HepG2 (cell line): ENCODE data around the gene ASIC3. TPM values are rescaled to one million over a fixed set of nuclear protein-coding genes. Genes with fewer than 3 reads are reported as not detected.

ENCODE experiments used
- ARID2 ChIP-seq: sonication (generic); formaldehyde crosslinking; IDR thresholded peaks from 2 replicates; pipeline ENCODE4 v1.8.1; 2022; ENCODE audit warnings: mild to moderate bottlenecking, missing genetic modification reagents, borderline replicate concordance
- EP300 ChIP-seq, 3 experiments: sonication (generic) in 1 of 3; formaldehyde crosslinking in 1 of 3; IDR thresholded peaks; 2 replicates each; pipeline versions ENCODE4 v1.5.1 to v1.6.1; 2011 to 2020; ENCODE audit warnings: low read depth in 2 of 3, low read length in 2 of 3, borderline replicate concordance in 1 of 3, improper control_type of control experiment in 1 of 3, mild to moderate bottlenecking in 1 of 3, missing genetic modification reagents in 1 of 3, moderate library complexity in 1 of 3
- GABPA ChIP-seq, 2 experiments: IDR thresholded peaks; 2 replicates each; pipeline ENCODE4 v1.6.1; 2011 to 2016; ENCODE audit warnings: low read depth in 2 of 2, low read length in 1 of 2, missing biosample characterization in 1 of 2, missing genetic modification characterization in 1 of 2
- HINFP ChIP-seq: sonication (generic); formaldehyde crosslinking; IDR thresholded peaks from 2 replicates; pipeline ENCODE4 v1.4.0; 2020; ENCODE audit warnings: low read depth, mild to moderate bottlenecking, missing genetic modification reagents
- HMG20A ChIP-seq: IDR thresholded peaks from 2 replicates; pipeline ENCODE4 v1.6.1; 2016; ENCODE audit warnings: borderline replicate concordance
- HNF4G ChIP-seq, 2 experiments: sonication (generic) in 1 of 2; formaldehyde crosslinking in 1 of 2; IDR thresholded peaks; 2 replicates each; pipeline versions ENCODE4 v1.4.0 to v1.6.1; 2011 to 2020; ENCODE audit warnings: borderline replicate concordance in 2 of 2, low read depth in 2 of 2, mild to moderate bottlenecking in 2 of 2, low read length in 1 of 2, missing genetic modification reagents in 1 of 2, moderate library complexity in 1 of 2
- JUNB ChIP-seq: sonication (generic); formaldehyde crosslinking; IDR thresholded peaks from 2 replicates; pipeline ENCODE4 v1.8.0; 2022; ENCODE audit warnings: missing genetic modification reagents, mild to moderate bottlenecking, borderline replicate concordance
- MLXIP ChIP-seq: sonication (generic); formaldehyde crosslinking; IDR thresholded peaks from 2 replicates; pipeline ENCODE4 v1.9.0; 2021; ENCODE audit warnings: missing genetic modification reagents, borderline replicate concordance
- TCF7 ChIP-seq: sonication (generic); IDR thresholded peaks from 2 replicates; pipeline ENCODE4 v1.6.1; 2016; ENCODE audit warnings: antibody characterized with exemption, low read depth
- U2AF2 ChIP-seq: fragments of 200-400 bp; formaldehyde crosslinking; IDR thresholded peaks from 2 replicates; pipeline ENCODE4 v1.6.1; 2017; ENCODE audit warnings: low read depth, mild to moderate bottlenecking, low read length
- ZNF207 ChIP-seq: fragments of 450-650 bp; IDR thresholded peaks from 2 replicates; pipeline ENCODE4 v1.6.1; 2016; ENCODE audit warnings: antibody characterized with exemption, borderline replicate concordance
- ZNF296 ChIP-seq: sonication (generic); formaldehyde crosslinking; conservative IDR thresholded peaks from 2 replicates; pipeline ENCODE4 v1.5.0; 2020; ENCODE audit warnings: mild to moderate bottlenecking, missing genetic modification reagents
- ZNF678 ChIP-seq: sonication (generic); formaldehyde crosslinking; IDR thresholded peaks from 2 replicates; pipeline ENCODE4 v1.4.0; 2020; ENCODE audit warnings: mild to moderate bottlenecking, missing genetic modification reagents
- ZSCAN5A ChIP-seq: sonication (generic); formaldehyde crosslinking; IDR thresholded peaks from 2 replicates; pipeline ENCODE4 v1.8.0; 2022; ENCODE audit warnings: mild to moderate bottlenecking, missing genetic modification reagents, borderline replicate concordance
- polyA plus RNA-seq, 8 experiments: library from polyadenylated mRNA; depleted of rRNA in 3 of 8; stranded (reverse) in 7 of 8; unstranded in 1 of 8; fragments of >200 nt; fragmentation: Illumina TruSeq in 4 of 8; extraction: Trizol in 4 of 8; gene quantifications; 2 replicates each; pipeline versions ENCODE4 v1.2.1 to v1.2.3, GENCODE V29; 2011 to 2016; ENCODE audit warnings: low read depth in 4 of 8, missing spikeins in 1 of 8, mixed read lengths in 1 of 8; ENCODE audit not compliant: insufficient read depth in 1 of 8
- total RNA-seq, 5 experiments: library from RNA; depleted of rRNA; stranded (reverse); fragments of >200 nt; fragmentation: Illumina TruSeq; extraction: Trizol; gene quantifications; 2 replicates each; pipeline ENCODE4 v1.2.3, GENCODE V29; 2016; ENCODE audit warnings: low read depth in 1 of 5
- TF ChIP-seq, protein P1 (sequence below): sonication (generic); formaldehyde crosslinking; IDR thresholded peaks from 2 replicates; pipeline ENCODE4 v1.5.0; 2020; ENCODE audit warnings: missing genetic modification reagents
- TF ChIP-seq, protein P2 (sequence below): sonication (generic); formaldehyde crosslinking; IDR thresholded peaks from 2 replicates; pipeline ENCODE4 v1.5.0; 2020; ENCODE audit warnings: missing genetic modification reagents
- TF ChIP-seq, protein P3 (sequence below): sonication (generic); formaldehyde crosslinking; IDR thresholded peaks from 2 replicates; pipeline ENCODE4 v1.4.0; 2020; ENCODE audit warnings: mild to moderate bottlenecking, missing genetic modification reagents

ASIC3 gene
- total and polyA plus RNA-seq, 2 of the 13 experiments (the other 11 are each of a cell fraction or from before 2014, with no cell fraction given): 0.51 TPM; not detected in 1

DNA sequence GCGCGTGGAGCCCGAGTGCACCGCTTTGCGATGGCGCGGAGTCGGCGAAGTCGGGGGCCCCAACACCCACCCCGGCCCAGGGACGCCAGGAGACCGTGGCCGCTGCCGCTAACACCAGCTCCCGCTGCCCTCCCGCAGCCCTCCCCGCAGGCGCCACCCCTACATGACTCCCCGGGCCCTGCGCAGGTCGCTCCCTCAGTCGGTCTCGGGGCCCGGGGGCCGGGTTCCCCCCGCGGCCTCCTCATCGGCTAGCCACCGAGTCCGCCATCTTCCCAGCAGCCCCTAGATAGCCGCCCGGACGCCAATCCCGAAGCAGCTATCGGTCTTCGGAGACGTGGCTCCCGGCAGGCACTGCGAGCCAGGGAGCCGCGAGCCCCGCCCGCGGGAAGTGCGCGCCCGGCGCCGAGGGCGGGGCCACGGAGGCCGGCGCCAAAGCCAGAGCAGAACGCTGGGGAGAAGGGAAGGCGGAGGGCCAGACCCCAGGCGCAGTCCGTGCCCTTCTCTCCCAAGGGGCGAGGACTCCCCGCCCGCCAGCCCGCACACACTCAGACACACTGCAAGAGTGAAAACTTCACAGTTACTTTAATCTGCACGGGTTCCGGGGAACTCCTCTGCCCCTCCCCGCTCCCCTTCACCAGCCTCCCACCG is 32.3 kb downstream of the ASIC3 start, which contains the start of gene FASTK (continued):
- no peak for TF ChIP-seq ZNF296
- TF ChIP-seq, protein P1, sequence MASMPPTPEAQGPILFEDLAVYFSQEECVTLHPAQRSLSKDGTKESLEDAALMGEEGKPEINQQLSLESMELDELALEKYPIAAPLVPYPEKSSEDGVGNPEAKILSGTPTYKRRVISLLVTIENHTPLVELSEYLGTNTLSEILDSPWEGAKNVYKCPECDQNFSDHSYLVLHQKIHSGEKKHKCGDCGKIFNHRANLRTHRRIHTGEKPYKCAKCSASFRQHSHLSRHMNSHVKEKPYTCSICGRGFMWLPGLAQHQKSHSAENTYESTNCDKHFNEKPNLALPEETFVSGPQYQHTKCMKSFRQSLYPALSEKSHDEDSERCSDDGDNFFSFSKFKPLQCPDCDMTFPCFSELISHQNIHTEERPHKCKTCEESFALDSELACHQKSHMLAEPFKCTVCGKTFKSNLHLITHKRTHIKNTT: no peak
- no peak for TF ChIP-seq ZNF207
- no peak for TF ChIP-seq ZSCAN5A (CRISPR knock-in tag)
- TF ChIP-seq, protein P2, sequence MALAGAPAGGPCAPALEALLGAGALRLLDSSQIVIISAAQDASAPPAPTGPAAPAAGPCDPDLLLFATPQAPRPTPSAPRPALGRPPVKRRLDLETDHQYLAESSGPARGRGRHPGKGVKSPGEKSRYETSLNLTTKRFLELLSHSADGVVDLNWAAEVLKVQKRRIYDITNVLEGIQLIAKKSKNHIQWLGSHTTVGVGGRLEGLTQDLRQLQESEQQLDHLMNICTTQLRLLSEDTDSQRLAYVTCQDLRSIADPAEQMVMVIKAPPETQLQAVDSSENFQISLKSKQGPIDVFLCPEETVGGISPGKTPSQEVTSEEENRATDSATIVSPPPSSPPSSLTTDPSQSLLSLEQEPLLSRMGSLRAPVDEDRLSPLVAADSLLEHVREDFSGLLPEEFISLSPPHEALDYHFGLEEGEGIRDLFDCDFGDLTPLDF: 0 out of 2 replicates have a peak, but pooled peaks have one; percentile 59
- 0 out of 2 replicates have a peak, but pooled peaks have one; percentile 49 for TF ChIP-seq ARID2
- TF ChIP-seq HMG20A (CRISPR knock-in tag): no peak
- no peak for TF ChIP-seq GABPA (IDR thresholded peaks at IDR 0.05; ENCODE audit: low read depth, low read length)
- TF ChIP-seq GABPA (CRISPR knock-in tag; IDR thresholded peaks at IDR 0.05; ENCODE audit: low read depth): peak; percentile 40; the same call in 1 of the 2 replicates
- no peak for TF ChIP-seq HINFP (CRISPR knock-in tag)
- TF ChIP-seq EP300 (IDR thresholded peaks at IDR 0.05; ENCODE audit: low read depth in 2 of 2, low read length in 2 of 2): peak in 1 of 2 experiments; percentile 20; a peak in 1 of 4 replicates
- no peak for TF ChIP-seq EP300 (CRISPR knock-in tag; IDR thresholded peaks at IDR 0.05; ENCODE audit: borderline replicate concordance)
- no peak for TF ChIP-seq MLXIP (CRISPR knock-in tag)
- TF ChIP-seq U2AF2: no peak
- peak; percentile 59; the same call in 1 of the 2 replicates for TF ChIP-seq ZNF678 (CRISPR knock-in tag)
- TF ChIP-seq, protein P3, sequence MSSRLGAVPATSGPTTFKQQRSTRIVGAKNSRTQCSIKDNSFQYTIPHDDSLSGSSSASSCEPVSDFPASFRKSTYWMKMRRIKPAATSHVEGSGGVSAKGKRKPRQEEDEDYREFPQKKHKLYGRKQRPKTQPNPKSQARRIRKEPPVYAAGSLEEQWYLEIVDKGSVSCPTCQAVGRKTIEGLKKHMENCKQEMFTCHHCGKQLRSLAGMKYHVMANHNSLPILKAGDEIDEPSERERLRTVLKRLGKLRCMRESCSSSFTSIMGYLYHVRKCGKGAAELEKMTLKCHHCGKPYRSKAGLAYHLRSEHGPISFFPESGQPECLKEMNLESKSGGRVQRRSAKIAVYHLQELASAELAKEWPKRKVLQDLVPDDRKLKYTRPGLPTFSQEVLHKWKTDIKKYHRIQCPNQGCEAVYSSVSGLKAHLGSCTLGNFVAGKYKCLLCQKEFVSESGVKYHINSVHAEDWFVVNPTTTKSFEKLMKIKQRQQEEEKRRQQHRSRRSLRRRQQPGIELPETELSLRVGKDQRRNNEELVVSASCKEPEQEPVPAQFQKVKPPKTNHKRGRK (CRISPR knock-in tag): no peak
- no peak for TF ChIP-seq HNF4G (IDR thresholded peaks at IDR 0.05; ENCODE audit: borderline replicate concordance, low read depth, low read length)
- no peak for TF ChIP-seq HNF4G (CRISPR knock-in tag; IDR thresholded peaks at IDR 0.05; ENCODE audit: borderline replicate concordance, low read depth)
- TF ChIP-seq JUNB: no peak
- TF ChIP-seq TCF7: no peak
